Measurements from ENCODE around the gene GGA2. TPM values are rescaled to one million over a fixed set of nuclear protein-coding genes. Genes with fewer than 3 reads are reported as not detected.
"Not testable (repeated sequence)": the region's sequence is repeated elsewhere in the genome, so short reads cannot be mapped to it uniquely, and the experiment has no call there.

The GGA2 gene
- total RNA-seq, 2 experiments from 2014 or later, result 91.0 to 96.9 TPM

DNA sequence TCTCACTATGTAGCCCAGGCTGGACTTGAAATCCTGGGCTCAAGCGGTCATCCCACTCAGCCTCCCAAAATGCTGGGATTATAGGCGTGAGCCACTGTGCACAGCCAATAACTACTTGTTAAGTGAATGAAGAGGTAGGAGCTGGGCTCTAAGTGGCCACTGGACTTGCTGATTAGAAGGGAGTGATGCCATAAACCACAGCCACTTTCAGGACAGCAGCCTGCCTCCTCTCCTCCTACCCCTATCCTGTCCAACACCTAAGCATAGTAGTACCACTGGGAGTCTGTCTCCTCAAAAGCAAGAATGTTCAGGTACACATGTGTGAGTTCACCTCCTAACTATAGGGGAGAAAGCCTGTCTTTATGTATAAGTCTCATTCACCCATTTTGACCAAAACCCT lies 45.1 kb downstream of the GGA2 start:
- TF ChIP-seq, protein P1, sequence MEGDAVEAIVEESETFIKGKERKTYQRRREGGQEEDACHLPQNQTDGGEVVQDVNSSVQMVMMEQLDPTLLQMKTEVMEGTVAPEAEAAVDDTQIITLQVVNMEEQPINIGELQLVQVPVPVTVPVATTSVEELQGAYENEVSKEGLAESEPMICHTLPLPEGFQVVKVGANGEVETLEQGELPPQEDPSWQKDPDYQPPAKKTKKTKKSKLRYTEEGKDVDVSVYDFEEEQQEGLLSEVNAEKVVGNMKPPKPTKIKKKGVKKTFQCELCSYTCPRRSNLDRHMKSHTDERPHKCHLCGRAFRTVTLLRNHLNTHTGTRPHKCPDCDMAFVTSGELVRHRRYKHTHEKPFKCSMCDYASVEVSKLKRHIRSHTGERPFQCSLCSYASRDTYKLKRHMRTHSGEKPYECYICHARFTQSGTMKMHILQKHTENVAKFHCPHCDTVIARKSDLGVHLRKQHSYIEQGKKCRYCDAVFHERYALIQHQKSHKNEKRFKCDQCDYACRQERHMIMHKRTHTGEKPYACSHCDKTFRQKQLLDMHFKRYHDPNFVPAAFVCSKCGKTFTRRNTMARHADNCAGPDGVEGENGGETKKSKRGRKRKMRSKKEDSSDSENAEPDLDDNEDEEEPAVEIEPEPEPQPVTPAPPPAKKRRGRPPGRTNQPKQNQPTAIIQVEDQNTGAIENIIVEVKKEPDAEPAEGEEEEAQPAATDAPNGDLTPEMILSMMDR (IDR thresholded peaks at IDR 0.05), result no peak
- no peaks in the 10 kb centered on the region for H3K4me1 Mint-ChIP-seq (ENCODE audit: low read depth)
- intact Hi-C loops (cut with micrococcal nuclease), result no loop called here
- DNase-seq (no peak), ATAC-seq (no peak)
- H3K27me3 Mint-ChIP-seq, result no peaks in the 10 kb centered on the region
- CTCF ChIA-PET, result no interaction called here
- no peaks in the 10 kb centered on the region for H3K9me3 Mint-ChIP-seq
- peaks cover 21% of the 10 kb centered on the region for H3K36me3 Mint-ChIP-seq (ENCODE audit: low read depth)
- no peak overlapping the region for H3K27ac Mint-ChIP-seq
- no peak overlapping the region for H3K4me3 Mint-ChIP-seq
- POLR2A ChIA-PET, result interaction anchor here (0.6 kb wide), 1 partner anchor 13 kb away, joined by 3 read pairs; no protein-coding TSS in a partner anchor

DNA sequence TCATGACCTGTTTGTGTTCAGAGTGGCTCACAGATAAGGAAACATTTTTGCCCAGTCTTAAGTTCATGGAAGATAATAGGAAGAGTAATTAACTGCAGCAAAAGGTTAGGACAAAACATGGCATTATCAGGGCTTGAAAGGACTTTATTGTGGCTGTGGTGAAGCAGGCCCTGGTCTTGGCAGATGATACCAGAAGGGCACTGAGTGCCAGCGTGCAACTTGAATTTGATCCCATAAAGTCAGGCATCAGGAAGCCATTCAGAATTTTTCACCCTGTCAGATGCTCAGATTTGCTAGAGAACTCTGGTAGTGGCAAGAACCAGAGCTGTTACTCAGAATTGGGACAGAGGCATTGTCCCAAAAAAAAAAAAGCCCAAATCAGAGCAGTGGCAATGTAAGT lies 46.1 kb downstream of the GGA2 start:
- no peaks in the 10 kb centered on the region for H3K9me3 Mint-ChIP-seq
- H3K4me1 Mint-ChIP-seq (ENCODE audit: low read depth), result no peaks in the 10 kb centered on the region
- no peak overlapping the region for H3K27ac Mint-ChIP-seq
- intact Hi-C loops (cut with micrococcal nuclease), result no loop called here
- ATAC-seq (no peak), DNase-seq (no peak)
- H3K36me3 Mint-ChIP-seq (ENCODE audit: low read depth), result peaks cover 12% of the 10 kb centered on the region
- no peak overlapping the region for H3K4me3 Mint-ChIP-seq
- ChIA-PET POLR2A (interaction anchor here (1.2 kb wide), 1 partner anchor 61 kb away, joined by 3 read pairs; no protein-coding TSS in a partner anchor), CTCF (no interaction called here)
- TF ChIP-seq, protein P1 (IDR thresholded peaks at IDR 0.05), result no peak
- H3K27me3 Mint-ChIP-seq, result no peaks in the 10 kb centered on the region

DNA sequence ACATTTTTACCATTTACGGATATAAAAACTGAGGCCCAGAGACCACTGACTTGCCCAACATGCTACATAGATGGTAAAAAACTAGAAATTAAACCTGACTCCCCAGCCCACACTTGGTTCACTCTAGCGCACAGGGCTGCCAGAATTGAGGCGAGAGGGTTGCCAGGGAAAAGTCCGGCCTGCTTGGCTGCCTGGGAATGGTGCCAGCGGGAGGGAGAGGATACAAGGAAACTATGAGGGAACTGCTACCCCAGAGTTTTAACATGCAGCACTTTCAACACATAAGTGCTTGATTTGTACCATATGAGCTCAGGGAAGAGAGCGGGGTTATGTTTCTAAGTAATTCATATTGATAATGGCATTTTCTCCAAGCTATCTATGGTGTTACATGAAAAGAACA lies 47.3 kb downstream of the GGA2 start:
- DNase-seq; H3K27ac Mint-ChIP-seq; H3K27me3 Mint-ChIP-seq; intact Hi-C loops (cut with micrococcal nuclease); POLR2A ChIA-PET; H3K4me1 Mint-ChIP-seq (ENCODE audit: low read depth); CTCF ChIA-PET; ATAC-seq; H3K4me3 Mint-ChIP-seq; H3K36me3 Mint-ChIP-seq (ENCODE audit: low read depth); H3K9me3 Mint-ChIP-seq: not testable (repeated sequence)

DNA sequence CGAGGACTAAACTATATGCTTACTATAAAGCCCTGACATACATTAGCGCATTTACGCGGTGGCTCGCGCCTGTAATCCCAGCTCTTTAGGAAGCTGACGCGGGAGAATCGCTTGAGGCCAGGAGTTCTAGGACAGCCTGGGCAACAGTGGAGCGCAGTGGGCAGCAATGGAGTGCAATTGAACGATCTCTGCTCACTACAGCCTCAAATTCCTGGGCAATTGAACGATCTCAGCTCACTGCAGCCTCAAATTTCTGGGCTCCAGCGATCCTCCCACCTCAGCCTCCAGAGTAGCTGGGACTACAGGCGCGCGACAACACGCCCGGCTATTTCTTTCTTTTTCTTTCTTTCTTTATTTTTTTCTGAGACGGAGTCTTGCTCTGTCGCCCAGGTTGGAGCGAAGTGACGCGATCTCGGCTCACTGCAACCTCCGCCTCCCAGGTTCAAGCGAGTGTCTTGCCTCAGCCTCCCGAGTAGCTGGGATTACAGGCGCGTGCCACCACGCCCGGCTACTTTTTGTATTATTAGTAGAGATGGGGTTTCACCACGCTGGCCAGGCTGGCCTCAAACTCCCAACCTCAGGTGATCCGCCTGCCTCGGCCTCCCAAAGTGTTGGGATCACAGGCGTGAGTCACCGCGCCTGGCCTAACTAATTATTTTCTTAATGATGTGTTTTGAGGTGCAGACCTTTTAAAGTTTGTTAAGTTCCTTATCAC lies 56.8 kb downstream of the GGA2 start:
- DNase-seq (no peak), ATAC-seq (no peak)
- peak overlapping the region; percentile 86 for H3K4me3 Mint-ChIP-seq
- H3K9me3 Mint-ChIP-seq, result no peaks in the 10 kb centered on the region
- intact Hi-C loops (cut with micrococcal nuclease), result no loop called here
- no peaks in the 10 kb centered on the region for H3K36me3 Mint-ChIP-seq (ENCODE audit: low read depth)
- TF ChIP-seq, protein P1 (IDR thresholded peaks at IDR 0.05), result no peak
- CTCF ChIA-PET, result interaction anchor here (4.3 kb wide), 1 partner anchor 18 kb away, joined by 47 read pairs; no protein-coding TSS in a partner anchor
- peaks cover 18% of the 10 kb centered on the region for H3K4me1 Mint-ChIP-seq (ENCODE audit: low read depth)
- POLR2A ChIA-PET, result interaction anchor here (1.2 to 1.4 kb wide), 2 partner anchors 57 to 60 kb away, joined by 3 to 4 read pairs; partner anchors contain the start of gene GGA2
- no peak overlapping the region for H3K27ac Mint-ChIP-seq
- no peaks in the 10 kb centered on the region for H3K27me3 Mint-ChIP-seq

DNA sequence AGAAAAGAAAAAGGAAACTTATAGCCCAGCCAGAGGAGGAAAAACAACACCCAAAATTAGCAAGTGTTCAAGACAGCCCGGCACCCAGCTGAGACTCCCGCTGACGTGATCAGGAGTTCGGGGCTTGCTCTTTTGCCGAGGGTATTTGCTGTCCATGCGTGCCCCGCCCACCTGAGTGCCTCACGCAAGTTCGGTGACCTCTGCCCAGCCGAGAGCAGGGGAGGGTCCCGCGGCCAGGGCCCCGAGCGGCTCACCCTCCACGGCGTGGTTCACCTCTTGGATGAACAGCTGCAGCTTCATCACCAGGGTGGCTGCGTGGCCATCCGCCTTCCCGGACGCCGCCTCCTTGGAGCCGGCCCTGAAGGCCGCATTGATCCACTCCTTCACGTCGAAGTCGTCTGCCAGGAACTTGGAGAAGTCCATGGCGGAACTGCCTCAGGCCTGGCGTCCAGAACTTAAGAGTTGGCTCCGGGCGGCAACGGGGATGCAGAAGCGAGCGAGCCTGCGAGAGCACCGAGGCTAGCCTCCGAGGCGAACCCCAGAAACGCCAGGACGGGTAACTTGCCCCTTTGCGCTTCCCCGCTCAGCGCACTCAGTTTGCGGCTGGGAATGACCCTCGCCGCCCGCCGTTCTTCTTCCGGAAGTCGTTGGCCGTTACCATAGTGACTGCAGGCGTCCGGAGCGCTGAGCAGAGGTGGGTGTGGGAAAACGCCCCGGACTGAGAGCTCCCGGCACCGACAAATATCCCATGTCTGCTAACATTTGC lies 57.5 kb downstream of the GGA2 start, which contains the start of gene COG7:
TSS of gene COG7 (minus strand) at position 618 of the 766 bp plus-strand sequence. CDS start at position 423, 195 bp downstream.
- ATAC-seq (peak; percentile 95), DNase-seq (peak; percentile 91)
- H3K9me3 Mint-ChIP-seq, result no peaks in the 10 kb centered on the region
- no peaks in the 10 kb centered on the region for H3K27me3 Mint-ChIP-seq
- H3K4me1 Mint-ChIP-seq (ENCODE audit: low read depth), result peaks cover 18% of the 10 kb centered on the region
- intact Hi-C loops (cut with micrococcal nuclease), result no loop called here
- ChIA-PET CTCF (interaction anchor here (4.3 kb wide), 1 partner anchor 18 kb away, joined by 47 read pairs; no protein-coding TSS in a partner anchor), POLR2A (interaction anchor here (0.7 to 1.4 kb wide), 6 partner anchors 13 to 188 kb away, joined by 3 to 4 read pairs (median 3); partner anchors contain the start of genes DCTN5, GGA2 and PALB2)
- peak within 1 kb of the TSS; percentile 86 for H3K4me3 Mint-ChIP-seq
- H3K36me3 Mint-ChIP-seq (ENCODE audit: low read depth), result no peaks in the 10 kb centered on the region
- TF ChIP-seq, protein P1 (IDR thresholded peaks at IDR 0.05), result no peak
- peak within 1 kb of the TSS; percentile 90 for H3K27ac Mint-ChIP-seq

Data from activated CD8-positive, alpha-beta T cell treated with anti-CD3 and anti-CD28 coated beads for 36 hours (primary cell).